WTC11 (cell line): Measurements from ENCODE around the gene TMEM259.

Source experiments
- CTCF ChIP-seq: fragments of 200-600 bp; IDR thresholded peaks from 2 replicates; pipeline ENCODE4 v1.8.0; 2022; ENCODE audit warnings: antibody characterized with exemption
- NR1H2 ChIP-seq: sonication (generic); formaldehyde crosslinking; IDR thresholded peaks from 2 replicates; pipeline ENCODE4 v1.9.0; 2021; ENCODE audit warnings: mild to moderate bottlenecking, moderate library complexity, missing genetic modification reagents
- TCF7 ChIP-seq: sonication (generic); formaldehyde crosslinking; IDR thresholded peaks from 2 replicates; pipeline ENCODE4 v1.8.0; 2022; ENCODE audit warnings: mild to moderate bottlenecking, low read depth, missing genetic modification reagents, moderate library complexity
- ZNF121 ChIP-seq: sonication (generic); formaldehyde crosslinking; IDR thresholded peaks from 2 replicates; pipeline ENCODE4 v1.8.0; 2023; ENCODE audit warnings: missing genetic modification reagents
- ZNF425 ChIP-seq: fragments of 250-450 bp; sonication (Bioruptor Pico); conservative IDR thresholded peaks from 2 replicates; pipeline ENCODE4 v1.9.0; 2021; ENCODE audit warnings: mild to moderate bottlenecking

- TF ChIP-seq ZNF425 (no peak), CTCF (no peak), TCF7 (CRISPR knock-in tag) (no peak), NR1H2 (CRISPR knock-in tag) (no peak), ZNF121 (CRISPR knock-in tag) (no peak)
These were observed 22.9 kb downstream of the TMEM259 start for GRCh38 chr19:998064-998463.
